Myocyte (in vitro differentiated cells): ENCODE measurements around the gene PLCB1. TPM values are rescaled to one million over a fixed set of nuclear protein-coding genes. Genes with fewer than 3 reads are reported as not detected.

Experiments
- DNase-seq: peaks from one replicate; pipeline ENCODE4 v3.0.0-alpha.2; 2012; ENCODE audit warnings: low read depth
- total RNA-seq: library from RNA; depleted of rRNA; stranded (reverse); fragments of >200 nt; gene quantifications from 2 replicates; pipeline ENCODE4 v1.2.3, GENCODE V29; 2014

PLCB1 gene
- total RNA-seq, 1 donor from 2014 or later: 0.29 TPM

GRCh38 chr20:8756410-8756809 is 624.3 kb downstream of the PLCB1 start:
- DNase-seq: peak; percentile 85

- peak; percentile 70 for DNase-seq
Observed at GRCh38 chr20:8757146-8757545, 625.1 kb downstream of the PLCB1 start.

GRCh38 chr20:8764344-8764962 is 632.4 kb downstream of the PLCB1 start:
- DNase-seq: peak; percentile 24

- DNase-seq: no peak
Observed at GRCh38 chr20:8766868-8767390, 634.9 kb downstream of the PLCB1 start.

- DNase-seq: no peak
Observed at GRCh38 chr20:8774412-8774811, 642.3 kb downstream of the PLCB1 start.

GRCh38 chr20:8777911-8778310 is 645.8 kb downstream of the PLCB1 start:
- DNase-seq: peak; percentile 16

- no peak for DNase-seq
Observed at GRCh38 chr20:8778387-8778786, 646.3 kb downstream of the PLCB1 start.

- no peak for DNase-seq
Observed at GRCh38 chr20:8780915-8781314, 648.8 kb downstream of the PLCB1 start.

- peak; percentile 69 for DNase-seq
Observed at GRCh38 chr20:8782804-8783203, 650.7 kb downstream of the PLCB1 start.

GRCh38 chr20:8783734-8784133 is 651.7 kb downstream of the PLCB1 start:
- no peak for DNase-seq

- no peak for DNase-seq
Observed at GRCh38 chr20:8786383-8786782, 654.3 kb downstream of the PLCB1 start.

- no peak for DNase-seq
Observed at GRCh38 chr20:8787090-8787489, 655.0 kb downstream of the PLCB1 start.

GRCh38 chr20:8788275-8788674 is 656.2 kb downstream of the PLCB1 start:
- no peak for DNase-seq

- DNase-seq: no peak
Observed at GRCh38 chr20:8788831-8789230, 656.8 kb downstream of the PLCB1 start.

GRCh38 chr20:8790442-8791074 is 658.5 kb downstream of the PLCB1 start:
- peak; percentile 75 for DNase-seq

- DNase-seq: no peak
Observed at GRCh38 chr20:8795404-8795803, 663.3 kb downstream of the PLCB1 start.

GRCh38 chr20:8796088-8796660 is 664.1 kb downstream of the PLCB1 start:
- peak; percentile 13 for DNase-seq

GRCh38 chr20:8798505-8798904 is 666.4 kb downstream of the PLCB1 start:
- peak; percentile 59 for DNase-seq

GRCh38 chr20:8800089-8800488 is 668.0 kb downstream of the PLCB1 start:
- DNase-seq: no peak

- DNase-seq: no peak
Observed at GRCh38 chr20:8801686-8802085, 669.6 kb downstream of the PLCB1 start.

GRCh38 chr20:8803065-8803464 is 671.0 kb downstream of the PLCB1 start:
- DNase-seq: no peak

GRCh38 chr20:8803941-8804340 is 671.9 kb downstream of the PLCB1 start:
- DNase-seq: no peak
